ENCODE measurements around the gene DPY19L3.

DPY19L3 gene

GRCh38 chr19:32519023-32519422, 113.5 kb downstream of the DPY19L3 start:
- no peak for DNase-seq (ENCODE audit: low read depth)

- DNase-seq (ENCODE audit: low read depth), result no peak
Observed at GRCh38 chr19:32522967-32523366, 117.4 kb downstream of the DPY19L3 start.

- no peak for DNase-seq (ENCODE audit: low read depth)
Observed at GRCh38 chr19:32526895-32527294, 121.3 kb downstream of the DPY19L3 start.

GRCh38 chr19:32530773-32531172, 125.2 kb downstream of the DPY19L3 start:
- no peak for DNase-seq (ENCODE audit: low read depth)

GRCh38 chr19:32532233-32532632, 126.7 kb downstream of the DPY19L3 start:
- no peak for DNase-seq (ENCODE audit: low read depth)
